ENCODE results near the gene NAV3.

The NAV3 gene, protein sequence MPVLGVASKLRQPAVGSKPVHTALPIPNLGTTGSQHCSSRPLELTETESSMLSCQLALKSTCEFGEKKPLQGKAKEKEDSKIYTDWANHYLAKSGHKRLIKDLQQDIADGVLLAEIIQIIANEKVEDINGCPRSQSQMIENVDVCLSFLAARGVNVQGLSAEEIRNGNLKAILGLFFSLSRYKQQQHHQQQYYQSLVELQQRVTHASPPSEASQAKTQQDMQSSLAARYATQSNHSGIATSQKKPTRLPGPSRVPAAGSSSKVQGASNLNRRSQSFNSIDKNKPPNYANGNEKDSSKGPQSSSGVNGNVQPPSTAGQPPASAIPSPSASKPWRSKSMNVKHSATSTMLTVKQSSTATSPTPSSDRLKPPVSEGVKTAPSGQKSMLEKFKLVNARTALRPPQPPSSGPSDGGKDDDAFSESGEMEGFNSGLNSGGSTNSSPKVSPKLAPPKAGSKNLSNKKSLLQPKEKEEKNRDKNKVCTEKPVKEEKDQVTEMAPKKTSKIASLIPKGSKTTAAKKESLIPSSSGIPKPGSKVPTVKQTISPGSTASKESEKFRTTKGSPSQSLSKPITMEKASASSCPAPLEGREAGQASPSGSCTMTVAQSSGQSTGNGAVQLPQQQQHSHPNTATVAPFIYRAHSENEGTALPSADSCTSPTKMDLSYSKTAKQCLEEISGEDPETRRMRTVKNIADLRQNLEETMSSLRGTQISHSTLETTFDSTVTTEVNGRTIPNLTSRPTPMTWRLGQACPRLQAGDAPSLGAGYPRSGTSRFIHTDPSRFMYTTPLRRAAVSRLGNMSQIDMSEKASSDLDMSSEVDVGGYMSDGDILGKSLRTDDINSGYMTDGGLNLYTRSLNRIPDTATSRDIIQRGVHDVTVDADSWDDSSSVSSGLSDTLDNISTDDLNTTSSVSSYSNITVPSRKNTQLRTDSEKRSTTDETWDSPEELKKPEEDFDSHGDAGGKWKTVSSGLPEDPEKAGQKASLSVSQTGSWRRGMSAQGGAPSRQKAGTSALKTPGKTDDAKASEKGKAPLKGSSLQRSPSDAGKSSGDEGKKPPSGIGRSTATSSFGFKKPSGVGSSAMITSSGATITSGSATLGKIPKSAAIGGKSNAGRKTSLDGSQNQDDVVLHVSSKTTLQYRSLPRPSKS (N-terminal part only)

GRCh38 chr12:77830583-77831351 lies at the start of gene NAV3:
NAV3 (plus strand) TSS chr12:77830894; CDS start chr12:77831462, 568 bp downstream.
- no peak for FAIRE-seq
- no peak for DNase-seq (ENCODE audit: insufficient read length, low spot score)

- FAIRE-seq (no peak), DNase-seq (ENCODE audit: insufficient read length, low spot score) (no peak)
These were observed 48.7 kb upstream of the NAV3 start for GRCh38 chr12:77782034-77782433.

DNA sequence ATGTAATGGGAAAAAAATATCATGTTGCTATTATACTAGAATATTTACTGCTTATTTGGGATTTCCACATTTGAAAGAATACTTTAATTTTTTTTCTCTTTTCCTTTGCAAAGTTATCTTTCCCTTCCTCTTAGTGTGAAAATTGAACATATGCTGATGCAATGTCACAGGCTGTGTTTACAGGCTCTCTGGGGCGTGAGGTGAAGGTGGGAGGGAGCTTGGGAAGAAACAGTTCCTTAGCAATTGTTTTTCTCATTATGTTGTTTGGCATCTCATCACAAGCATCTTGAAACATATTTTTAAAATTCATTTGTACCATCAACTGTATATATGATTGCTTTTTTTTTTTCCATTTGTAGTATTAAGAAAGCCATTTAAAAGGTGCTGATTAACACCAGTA lies 47.9 kb upstream of the NAV3 start:
- FAIRE-seq (no peak), DNase-seq (ENCODE audit: insufficient read length, low spot score) (no peak)

DNA sequence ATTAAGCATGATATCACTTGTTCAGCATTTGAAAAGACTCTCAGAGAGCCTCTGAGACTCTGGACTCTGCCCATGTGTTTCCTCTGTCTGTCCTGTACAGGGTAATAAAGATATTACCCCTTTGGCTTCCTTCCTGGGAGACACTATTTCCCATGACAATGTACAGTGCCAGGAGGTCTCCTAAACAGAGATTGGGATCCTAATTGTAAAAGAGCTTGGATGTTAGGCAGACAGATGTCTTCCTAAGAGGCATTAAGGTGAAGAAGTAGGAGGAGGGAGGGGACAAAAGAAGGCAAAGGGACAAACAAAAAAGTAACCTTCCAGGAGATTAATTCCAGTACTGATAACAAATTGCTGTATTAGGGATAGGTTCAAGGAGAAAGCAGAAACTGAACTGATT lies 45.5 kb upstream of the NAV3 start:
- FAIRE-seq (no peak), DNase-seq (ENCODE audit: insufficient read length, low spot score) (no peak)

DNA sequence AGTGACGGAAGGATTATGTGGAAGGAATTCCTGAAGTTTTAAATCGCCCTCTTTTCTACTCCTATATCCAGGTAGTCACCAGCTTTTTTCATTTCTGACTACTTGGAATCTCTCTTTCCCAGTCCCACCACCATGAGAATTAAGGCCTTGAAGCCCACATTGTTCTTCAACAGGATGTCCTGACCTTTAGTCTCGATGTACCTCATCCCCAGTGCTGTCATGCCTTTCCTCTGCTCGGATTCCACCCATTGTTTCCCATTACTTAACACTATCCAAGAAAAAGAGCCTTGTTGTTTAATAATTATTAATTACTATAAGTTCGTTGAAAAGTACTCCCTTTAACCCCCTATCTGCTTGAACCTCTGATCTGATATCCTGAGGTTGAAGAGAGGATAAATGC lies 44.0 kb upstream of the NAV3 start:
- DNase-seq (ENCODE audit: insufficient read length, low spot score) = no peak
- no peak for FAIRE-seq

GRCh38 chr12:77788231-77789168 lies 42.2 kb upstream of the NAV3 start:
- DNase-seq (ENCODE audit: insufficient read length, low spot score) (no peak), FAIRE-seq (no peak)

GRCh38 chr12:77795699-77796098 lies 35.0 kb upstream of the NAV3 start:
- no peak for FAIRE-seq
- no peak for DNase-seq (ENCODE audit: insufficient read length, low spot score)

- FAIRE-seq (no peak), DNase-seq (ENCODE audit: insufficient read length, low spot score) (no peak)
These were observed 33.9 kb upstream of the NAV3 start for GRCh38 chr12:77796775-77797174.

DNA sequence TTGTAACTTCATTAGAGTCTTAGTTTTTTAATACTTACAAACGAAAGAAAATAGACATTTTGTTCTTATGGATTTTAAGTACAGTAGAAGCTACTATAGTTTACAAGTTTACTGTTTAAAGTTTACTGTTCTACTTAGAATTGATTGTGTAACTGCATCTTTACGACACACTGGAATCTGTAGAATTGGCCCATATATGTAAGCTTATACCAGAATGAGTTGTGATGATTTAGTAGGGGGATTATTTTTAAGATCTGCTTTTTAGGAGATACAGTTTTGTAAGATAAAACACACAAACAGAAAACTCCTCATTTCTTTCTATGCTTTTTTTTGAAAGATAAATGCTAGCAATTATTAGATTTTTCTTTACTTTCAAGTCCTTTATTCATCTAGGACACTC lies 30.2 kb upstream of the NAV3 start:
- no peak for FAIRE-seq

DNA sequence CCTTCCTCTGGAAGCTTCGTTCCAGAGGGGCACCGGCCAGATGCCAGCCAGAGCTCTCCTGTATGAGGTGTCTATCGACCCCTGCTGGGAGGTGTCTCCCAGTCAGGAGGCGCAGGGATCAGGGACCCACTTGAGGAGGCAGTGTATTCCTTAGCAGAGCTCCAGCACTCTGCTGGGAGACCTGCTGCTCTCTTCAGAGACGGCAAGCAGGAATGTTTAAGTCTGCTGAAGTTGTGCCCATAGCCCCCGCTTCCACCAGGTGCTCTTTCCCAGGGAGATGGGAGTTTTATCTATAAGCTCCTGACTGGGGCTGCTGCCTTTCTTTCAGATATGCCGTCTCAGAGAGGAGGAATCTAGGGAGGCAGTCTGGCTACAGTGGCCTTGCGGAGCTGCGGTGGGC lies 22.2 kb upstream of the NAV3 start:
- no peak for FAIRE-seq
- DNase-seq (ENCODE audit: insufficient read length, low spot score) = no peak

More for the DNA sequence above, 30.2 kb upstream of the NAV3 start:
- no peak for DNase-seq (ENCODE audit: insufficient read length, low spot score)

- DNase-seq (ENCODE audit: insufficient read length, low spot score) = no peak
- FAIRE-seq = no peak
These were observed 17.1 kb upstream of the NAV3 start for GRCh38 chr12:77813558-77813957.

DNA sequence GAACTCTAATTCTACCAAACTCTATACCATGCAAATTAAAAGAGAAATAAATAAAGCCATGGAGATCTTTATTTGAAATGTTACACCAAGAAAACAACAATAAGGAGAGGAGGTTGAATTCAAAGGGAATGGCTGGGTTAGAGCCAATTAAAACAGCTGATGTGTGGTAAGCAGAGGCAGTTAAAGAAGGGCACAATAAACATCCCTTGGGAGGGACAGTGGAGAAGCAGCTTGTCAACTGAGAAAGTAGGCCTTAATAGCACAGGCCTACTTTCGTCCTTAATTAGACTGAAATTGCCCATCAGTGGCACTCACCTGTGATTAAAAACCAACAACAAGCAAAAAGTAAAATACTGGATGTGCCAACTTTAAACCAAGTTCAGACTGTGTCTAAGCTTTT lies 16.3 kb upstream of the NAV3 start:
- FAIRE-seq (no peak), DNase-seq (ENCODE audit: insufficient read length, low spot score) (no peak)

- DNase-seq (ENCODE audit: insufficient read length, low spot score) (no peak), FAIRE-seq (no peak)
These were observed 14.5 kb upstream of the NAV3 start for GRCh38 chr12:77816196-77816595.

GRCh38 chr12:77817276-77817675 lies 13.4 kb upstream of the NAV3 start:
- no peak for FAIRE-seq
- DNase-seq (ENCODE audit: insufficient read length, low spot score) = no peak

GRCh38 chr12:77818351-77818750 lies 12.3 kb upstream of the NAV3 start:
- FAIRE-seq = no peak
- DNase-seq (ENCODE audit: insufficient read length, low spot score) = no peak

DNA sequence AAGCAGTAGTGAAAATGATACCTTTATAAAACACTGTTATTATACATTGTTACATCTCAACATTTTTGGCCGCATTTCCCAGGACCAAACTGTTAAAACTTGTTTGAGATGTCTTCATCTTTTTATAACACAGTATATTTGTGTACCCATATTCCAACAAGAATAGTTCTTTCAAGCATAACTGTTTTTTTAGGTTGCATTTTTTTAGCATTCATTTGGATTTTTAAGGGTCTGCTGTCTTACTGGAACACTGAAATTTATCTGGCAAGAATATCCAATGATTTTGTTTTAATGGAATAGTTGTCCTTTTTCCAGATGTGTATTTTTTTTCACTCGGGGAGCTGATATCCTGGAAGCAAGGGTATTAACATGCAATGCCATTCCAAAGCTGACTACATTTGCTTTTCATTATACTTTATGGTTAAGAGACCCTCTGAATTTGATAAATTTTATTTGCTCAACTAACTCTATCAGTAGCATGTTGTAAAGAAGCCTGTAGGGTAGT lies 8.9 kb upstream of the NAV3 start:
- FAIRE-seq (no peak), DNase-seq (ENCODE audit: insufficient read length, low spot score) (no peak)

DNA sequence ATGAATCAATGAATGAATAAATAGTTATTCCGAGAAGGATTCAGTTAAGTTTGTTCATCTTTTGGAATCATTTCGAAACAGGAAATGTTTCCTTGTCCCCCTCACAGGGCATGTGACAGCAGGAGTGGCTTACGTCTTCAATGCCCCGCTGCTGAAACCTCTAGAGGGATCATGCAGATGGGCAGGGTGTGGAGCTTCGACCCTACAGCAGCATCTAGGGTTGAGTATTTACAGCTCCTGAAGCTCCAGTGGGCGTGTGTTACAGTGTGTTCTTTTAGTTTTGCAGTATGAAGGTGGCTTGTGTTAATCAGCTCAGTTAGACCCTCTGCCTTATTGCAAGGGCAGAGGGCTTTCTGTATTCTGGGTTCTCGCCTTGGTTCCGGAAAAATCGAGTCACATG lies 2.6 kb downstream of the NAV3 start:
- FAIRE-seq = no peak
- DNase-seq (ENCODE audit: insufficient read length, low spot score) = no peak

- FAIRE-seq (no peak), DNase-seq (ENCODE audit: insufficient read length, low spot score) (no peak)
These were observed 3.9 kb downstream of the NAV3 start for GRCh38 chr12:77834618-77835017.

DNA sequence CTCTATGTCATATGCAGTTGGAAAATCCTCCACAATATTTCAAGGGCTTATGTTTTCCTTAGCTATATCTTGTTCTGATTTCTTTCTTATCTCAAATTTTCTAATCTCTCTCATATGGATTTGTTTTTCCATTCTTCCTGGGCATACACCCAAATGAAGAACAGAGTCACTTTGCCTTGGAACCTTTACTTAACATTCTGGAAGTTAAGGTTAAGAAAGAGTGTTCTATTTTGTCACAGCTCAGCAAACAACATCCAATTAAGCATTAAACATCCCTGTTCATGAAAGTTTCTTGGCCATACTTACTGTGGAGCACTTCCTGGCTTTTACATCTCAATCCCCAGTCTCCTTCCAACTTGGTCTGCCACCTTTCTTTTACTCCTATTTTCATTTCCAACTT lies 5.3 kb downstream of the NAV3 start:
- DNase-seq (ENCODE audit: insufficient read length, low spot score) = no peak
- FAIRE-seq = no peak
